Keratinocyte (primary cell): Measurements from ENCODE around the gene TXNDC9. TPM values are rescaled to one million over a fixed set of nuclear protein-coding genes. Genes with fewer than 3 reads are reported as not detected.
"Not testable (repeated sequence)": the region's sequence is repeated elsewhere in the genome, so short reads cannot be mapped to it uniquely, and the experiment has no call there.

Experiments
- DNase-seq: peaks from one replicate; pipeline ENCODE4 v3.0.0-alpha.2; 2011; ENCODE audit warnings: low read depth, missing footprints, low spot score
- FAIRE-seq: peaks from 2 replicates; lab custom pipeline; 2011; peaks lifted over from hg19 to GRCh38; lab: Jason Lieb, UNC
- H2AFZ ChIP-seq: 2 replicates; pipeline ENCODE4 v1.6.0; 2012; ENCODE audit warnings: low read length, control low read depth, inconsistent platforms; ENCODE audit not compliant: control insufficient read depth
- H3K27ac ChIP-seq: 2 replicates; pipeline ENCODE4 v1.5.1; 2011; ENCODE audit warnings: low read length; ENCODE audit not compliant: control insufficient read depth, insufficient read depth
- H3K27me3 ChIP-seq: 3 replicates; pipeline ENCODE4 v1.6.0; 2011; ENCODE audit warnings: low read length; ENCODE audit not compliant: control insufficient read depth, insufficient read depth; ENCODE audit errors: extremely low read depth
- H3K36me3 ChIP-seq, 2 experiments: 2 replicates in 1 of 2; 3 replicates in 1 of 2; pipeline ENCODE4 v1.5.1; 2011; ENCODE audit warnings: low read length in 2 of 2, mild to moderate bottlenecking in 1 of 2; ENCODE audit not compliant: control insufficient read depth in 2 of 2, insufficient read depth in 2 of 2; ENCODE audit errors: extremely low read depth in 1 of 2
- H3K4me1 ChIP-seq: 3 replicates; pipeline ENCODE4 v1.5.1; 2011; ENCODE audit warnings: low read length; ENCODE audit not compliant: control insufficient read depth, insufficient read depth; ENCODE audit errors: extremely low read depth
- H3K4me2 ChIP-seq: 3 replicates; pipeline ENCODE4 v1.6.0; 2011; ENCODE audit warnings: low read depth, low read length; ENCODE audit not compliant: control insufficient read depth, insufficient read depth; ENCODE audit errors: extremely low read depth
- H3K4me3 ChIP-seq, 3 experiments: fragments of 200-600 bp in 1 of 3; sonication (generic) in 1 of 3; 2 replicates in 2 of 3; 3 replicates in 1 of 3; pipeline ENCODE4 v1.5.1; 2011 to 2016; ENCODE audit warnings: low read length in 3 of 3, mild to moderate bottlenecking in 3 of 3, control low read depth in 2 of 3, inconsistent platforms in 1 of 3, low read depth in 1 of 3, mixed read lengths in 1 of 3, mixed run types in 1 of 3, moderate library complexity in 1 of 3; ENCODE audit not compliant: control insufficient read depth in 2 of 3, insufficient read depth in 2 of 3; ENCODE audit errors: extremely low read depth in 1 of 3
- H3K79me2 ChIP-seq: 2 replicates; pipeline ENCODE4 v1.6.0; 2012; ENCODE audit warnings: low read length; ENCODE audit not compliant: control insufficient read depth, insufficient read depth
- H3K9ac ChIP-seq: 3 replicates; pipeline ENCODE4 v1.6.0; 2011; ENCODE audit warnings: low read length; ENCODE audit not compliant: control insufficient read depth, insufficient read depth; ENCODE audit errors: extremely low read depth
- H3K9me1 ChIP-seq: 3 replicates; pipeline ENCODE4 v1.6.0; 2011; ENCODE audit warnings: low read length; ENCODE audit not compliant: control insufficient read depth, insufficient read depth; ENCODE audit errors: extremely low read depth
- H3K9me3 ChIP-seq: 2 replicates; pipeline ENCODE4 v1.5.1; 2012; ENCODE audit warnings: low read depth, low read length; ENCODE audit not compliant: control insufficient read depth
- H4K20me1 ChIP-seq: 3 replicates; pipeline ENCODE4 v1.6.0; 2011; ENCODE audit warnings: low read length; ENCODE audit not compliant: control insufficient read depth, insufficient read depth; ENCODE audit errors: extremely low read depth
- EZH2 ChIP-seq: IDR thresholded peaks from one replicate; pipeline ENCODE4 v1.6.1; 2012; ENCODE audit warnings: inconsistent platforms, mild to moderate bottlenecking, low read length, moderate library complexity
- dilution Hi-C: fragments of 300-500 bp; cut with MboI; formaldehyde crosslinking; loops from one replicate; pipeline ENCODE4 v1.7.0; 2020; ENCODE audit warnings: low sequenced_read_pairs; ENCODE audit not compliant: extremely low pct_ligation_motif_present
- polyA plus RNA-seq, 5 experiments: library from polyadenylated mRNA; depleted of rRNA in 3 of 5; stranded (reverse) in 3 of 5; stranded (forward) in 1 of 5; unstranded in 1 of 5; fragments of >200 nt; gene quantifications; 1 replicate in 1 of 5; 2 replicates in 3 of 5; 3 replicates in 1 of 5; pipeline versions ENCODE4 v1.2.1 to v1.2.3, GENCODE V29; 2011 to 2012; ENCODE audit warnings: missing spikeins in 2 of 5, low read depth in 1 of 5, low replicate concordance in 1 of 5
- TF ChIP-seq, protein P1 (sequence below), 3 experiments: IDR thresholded peaks in 1 of 3; conservative IDR thresholded peaks in 1 of 3; optimal IDR thresholded peaks in 1 of 3; 2 replicates in 2 of 3; 3 replicates in 1 of 3; pipeline versions ENCODE3 to v1.5.1; 2011; ENCODE audit warnings: low read length in 3 of 3, mild to moderate bottlenecking in 3 of 3, moderate library complexity in 2 of 3, control low read depth in 1 of 3, inconsistent platforms in 1 of 3; ENCODE audit not compliant: insufficient read depth in 2 of 3; ENCODE audit errors: extremely low read depth in 1 of 3

Gene TXNDC9
- polyA plus RNA-seq, 1 donor (not counting 4 experiments of a cell fraction or from before 2014, with no cell fraction given), result 73.3 TPM

DNA sequence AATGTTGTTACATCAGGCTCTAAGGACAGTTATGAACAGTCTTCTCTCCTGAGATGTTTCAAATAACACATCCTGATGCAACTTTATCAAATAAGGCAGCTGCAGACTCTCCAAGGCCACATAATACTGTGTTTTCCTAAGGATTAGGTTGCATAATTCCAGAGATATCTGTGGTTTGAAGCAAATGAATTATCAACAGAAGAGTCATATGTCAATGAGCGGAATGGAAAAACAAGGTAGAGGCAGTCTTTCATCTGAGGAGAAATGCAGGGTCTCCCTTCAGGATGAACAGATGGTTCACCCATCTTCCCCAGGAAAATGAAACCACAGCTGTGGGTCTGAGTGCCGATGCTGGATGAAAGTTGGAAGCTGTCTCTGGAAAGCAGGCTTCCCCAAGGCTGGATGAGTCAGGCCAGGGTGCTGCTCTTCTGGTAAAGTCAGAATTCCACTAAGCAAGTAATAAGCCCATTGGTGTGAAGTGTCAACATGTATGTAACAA is 57.3 kb downstream of the TXNDC9 start:
- Histone ChIP-seq H3K27ac (no peak overlapping the region), H2AFZ (no peak overlapping the region), H3K27me3 (no peaks in the 10 kb centered on the region), H4K20me1 (no peaks in the 10 kb centered on the region), H3K9me3 (no peaks in the 10 kb centered on the region), H3K36me3 (no peaks in the 10 kb centered on the region), H3K4me3 (no peak overlapping the region), H3K9me1 (no peaks in the 10 kb centered on the region), H3K4me1 (peaks cover 8% of the 10 kb centered on the region), H3K9ac (no peak overlapping the region), H3K4me2 (peak overlapping the region; percentile 14), H3K79me2 (no peaks in the 10 kb centered on the region)
- FAIRE-seq (peak; percentile 44), DNase-seq (no peak)
- dilution Hi-C loops, result no loop called here
- TF ChIP-seq EZH2, result no peak
- TF ChIP-seq, protein P1, sequence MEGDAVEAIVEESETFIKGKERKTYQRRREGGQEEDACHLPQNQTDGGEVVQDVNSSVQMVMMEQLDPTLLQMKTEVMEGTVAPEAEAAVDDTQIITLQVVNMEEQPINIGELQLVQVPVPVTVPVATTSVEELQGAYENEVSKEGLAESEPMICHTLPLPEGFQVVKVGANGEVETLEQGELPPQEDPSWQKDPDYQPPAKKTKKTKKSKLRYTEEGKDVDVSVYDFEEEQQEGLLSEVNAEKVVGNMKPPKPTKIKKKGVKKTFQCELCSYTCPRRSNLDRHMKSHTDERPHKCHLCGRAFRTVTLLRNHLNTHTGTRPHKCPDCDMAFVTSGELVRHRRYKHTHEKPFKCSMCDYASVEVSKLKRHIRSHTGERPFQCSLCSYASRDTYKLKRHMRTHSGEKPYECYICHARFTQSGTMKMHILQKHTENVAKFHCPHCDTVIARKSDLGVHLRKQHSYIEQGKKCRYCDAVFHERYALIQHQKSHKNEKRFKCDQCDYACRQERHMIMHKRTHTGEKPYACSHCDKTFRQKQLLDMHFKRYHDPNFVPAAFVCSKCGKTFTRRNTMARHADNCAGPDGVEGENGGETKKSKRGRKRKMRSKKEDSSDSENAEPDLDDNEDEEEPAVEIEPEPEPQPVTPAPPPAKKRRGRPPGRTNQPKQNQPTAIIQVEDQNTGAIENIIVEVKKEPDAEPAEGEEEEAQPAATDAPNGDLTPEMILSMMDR (optimal IDR thresholded peaks at IDR 0.05 in 1 of 3, IDR thresholded peaks at IDR 0.05 in 1 of 3, conservative IDR thresholded peaks at IDR 0.05 in 1 of 3; ENCODE audit: extremely low read depth in 1 of 3, insufficient read depth in 2 of 3, low read length in 3 of 3), result no peak

DNA sequence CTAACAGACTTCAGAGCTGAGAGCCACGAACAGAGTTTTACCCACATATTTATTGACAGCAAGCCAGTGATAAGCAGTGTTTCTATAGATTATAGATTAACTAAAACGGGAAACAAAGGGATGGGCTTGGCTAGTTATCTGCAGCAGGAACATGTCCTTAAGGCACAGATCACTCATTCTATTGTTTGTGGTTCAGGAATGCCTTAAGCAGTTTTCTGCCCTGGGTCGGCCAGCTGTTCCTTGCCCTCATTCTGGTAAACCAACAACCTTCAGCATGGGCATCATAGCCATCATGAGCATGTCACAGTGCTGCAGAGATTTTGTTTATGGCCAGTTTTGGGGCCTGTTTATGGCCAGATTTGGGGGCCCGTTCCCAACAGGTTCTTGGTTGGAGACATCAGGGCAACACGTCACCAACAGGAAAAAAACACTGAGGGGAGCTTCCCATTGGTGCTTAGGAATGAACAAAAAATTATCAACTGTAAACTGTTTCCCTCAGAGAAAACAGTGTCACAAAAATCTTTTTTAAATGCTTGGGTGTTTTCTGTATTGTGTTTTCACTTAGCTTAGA is 57.9 kb downstream of the TXNDC9 start:
- H3K4me1 ChIP-seq, H4K20me1 ChIP-seq, dilution Hi-C loops, H2AFZ ChIP-seq, H3K9ac ChIP-seq, H3K79me2 ChIP-seq, H3K4me3 ChIP-seq, H3K27me3 ChIP-seq, H3K27ac ChIP-seq, H3K9me3 ChIP-seq, DNase-seq, H3K9me1 ChIP-seq, FAIRE-seq, H3K36me3 ChIP-seq: not testable (repeated sequence)
- H3K4me2 ChIP-seq, result peak overlapping the region; percentile 14

DNA sequence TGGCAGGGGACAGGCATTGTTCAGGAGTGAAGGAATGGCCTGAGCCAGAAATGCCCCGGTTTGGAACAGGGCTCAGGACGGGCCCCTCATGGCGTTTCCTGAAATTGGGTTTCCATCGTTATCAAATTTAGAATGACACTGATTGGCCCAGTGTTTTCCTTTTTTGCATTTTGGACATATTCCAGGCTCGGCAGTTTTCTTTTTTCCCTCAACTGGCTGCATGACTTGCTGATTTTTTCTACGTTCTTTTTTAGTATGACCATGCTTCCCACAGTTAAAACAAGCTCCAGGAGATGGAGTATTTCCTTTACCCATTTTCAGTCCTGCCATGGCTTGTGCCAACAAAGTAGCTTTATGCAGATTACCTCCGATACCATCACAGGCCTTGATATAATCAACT is 60.3 kb downstream of the TXNDC9 start:
- Histone ChIP-seq H3K4me1 (peaks cover 8% of the 10 kb centered on the region), H2AFZ (no peak overlapping the region), H3K36me3 (no peaks in the 10 kb centered on the region), H4K20me1 (no peaks in the 10 kb centered on the region), H3K9me3 (peaks cover 2% of the 10 kb centered on the region), H3K4me2 (no peak overlapping the region), H3K4me3 (no peak overlapping the region), H3K79me2 (no peaks in the 10 kb centered on the region), H3K27me3 (no peaks in the 10 kb centered on the region), H3K9me1 (no peaks in the 10 kb centered on the region), H3K27ac (no peak overlapping the region), H3K9ac (no peak overlapping the region)
- TF ChIP-seq EZH2, result no peak
- FAIRE-seq (no peak), DNase-seq (no peak)
- dilution Hi-C loops, result no loop called here

Other genes with a start within 250 kb of the TXNDC9 start
- 0.31 to 0.75 TPM (median 0.48 TPM) in 3 replicates for gene C2orf15, start 194.6 kb downstream of the TXNDC9 start, polyA plus RNA-seq
- gene TSGA10, start 181.4 kb downstream of the TXNDC9 start, polyA plus RNA-seq, result 1.7 to 2.4 TPM (median 1.7 TPM) in 3 replicates
- gene LIPT1, start 181.4 kb downstream of the TXNDC9 start, polyA plus RNA-seq, result 2.1 to 4.9 TPM (median 2.4 TPM) in 3 replicates
- gene MITD1, start 155.3 kb downstream of the TXNDC9 start, polyA plus RNA-seq, result 16.4 to 37.7 TPM (median 22.2 TPM) in 3 replicates
- 26.5 to 45.2 TPM (median 27.5 TPM) in 3 replicates for gene MRPL30, start 155.1 kb downstream of the TXNDC9 start, polyA plus RNA-seq
- gene LYG2, start 80.7 kb downstream of the TXNDC9 start, polyA plus RNA-seq, result 0.14 to 0.24 TPM in 2 of 3 replicates, not detected in the other
- 0.53 to 1.4 TPM (median 1.1 TPM) in 3 replicates for gene LYG1, start 35.1 kb downstream of the TXNDC9 start, polyA plus RNA-seq
- 13.4 to 32.6 TPM (median 24.7 TPM) in 3 replicates for gene EIF5B, start 1.1 kb upstream of the TXNDC9 start, polyA plus RNA-seq
- gene REV1, start 153.7 kb upstream of the TXNDC9 start, polyA plus RNA-seq, result 28.9 to 56.4 TPM (median 42.6 TPM) in 3 replicates